HEK293T (cell line): ENCODE data around the gene ARHGEF19.

ENCODE experiments used
- ARNT ChIP-seq: fragments of 450-650 bp; IDR thresholded peaks from 2 replicates; pipeline ENCODE4 v1.6.1; 2017; ENCODE audit warnings: mild to moderate bottlenecking
- BHLHE40 ChIP-seq: fragments of 450-650 bp; IDR thresholded peaks from 2 replicates; pipeline ENCODE4 v1.6.1; 2016; ENCODE audit warnings: mild to moderate bottlenecking, moderate library complexity, borderline replicate concordance
- ELF4 ChIP-seq: fragments of 450-650 bp; IDR thresholded peaks from 2 replicates; pipeline ENCODE4 v1.6.1; 2017; ENCODE audit warnings: antibody characterized with exemption
- FOXA1 ChIP-seq: fragments of 450-650 bp; IDR thresholded peaks from 2 replicates; pipeline ENCODE4 v1.6.1; 2016; ENCODE audit warnings: mild to moderate bottlenecking
- FOXM1 ChIP-seq: fragments of 450-650 bp; IDR thresholded peaks from 2 replicates; pipeline ENCODE4 v1.6.1; 2017; ENCODE audit warnings: mild to moderate bottlenecking, borderline replicate concordance
- HDGF ChIP-seq: fragments of 450-650 bp; IDR thresholded peaks from 2 replicates; pipeline ENCODE4 v1.6.1; 2017; ENCODE audit warnings: antibody characterized with exemption, borderline replicate concordance
- L3MBTL2 ChIP-seq: fragments of 450-650 bp; conservative IDR thresholded peaks from 2 replicates; pipeline ENCODE4 v1.6.1; 2016; ENCODE audit warnings: mild to moderate bottlenecking
- NFRKB ChIP-seq: fragments of 450-650 bp; IDR thresholded peaks from 2 replicates; pipeline ENCODE4 v1.6.1; 2016; ENCODE audit warnings: mild to moderate bottlenecking, moderate library complexity
- SP1 ChIP-seq: fragments of 450-650 bp; IDR thresholded peaks from 2 replicates; pipeline ENCODE4 v1.6.1; 2017
- SUZ12 ChIP-seq: fragments of 450-650 bp; IDR thresholded peaks from 2 replicates; pipeline ENCODE4 v1.6.1; 2016; ENCODE audit warnings: mild to moderate bottlenecking
- TARDBP ChIP-seq: fragments of 450-650 bp; IDR thresholded peaks from 2 replicates; pipeline ENCODE4 v1.6.1; 2016
- ZNF384 ChIP-seq: fragments of 450-650 bp; IDR thresholded peaks from 2 replicates; pipeline ENCODE4 v1.6.1; 2016

DNA sequence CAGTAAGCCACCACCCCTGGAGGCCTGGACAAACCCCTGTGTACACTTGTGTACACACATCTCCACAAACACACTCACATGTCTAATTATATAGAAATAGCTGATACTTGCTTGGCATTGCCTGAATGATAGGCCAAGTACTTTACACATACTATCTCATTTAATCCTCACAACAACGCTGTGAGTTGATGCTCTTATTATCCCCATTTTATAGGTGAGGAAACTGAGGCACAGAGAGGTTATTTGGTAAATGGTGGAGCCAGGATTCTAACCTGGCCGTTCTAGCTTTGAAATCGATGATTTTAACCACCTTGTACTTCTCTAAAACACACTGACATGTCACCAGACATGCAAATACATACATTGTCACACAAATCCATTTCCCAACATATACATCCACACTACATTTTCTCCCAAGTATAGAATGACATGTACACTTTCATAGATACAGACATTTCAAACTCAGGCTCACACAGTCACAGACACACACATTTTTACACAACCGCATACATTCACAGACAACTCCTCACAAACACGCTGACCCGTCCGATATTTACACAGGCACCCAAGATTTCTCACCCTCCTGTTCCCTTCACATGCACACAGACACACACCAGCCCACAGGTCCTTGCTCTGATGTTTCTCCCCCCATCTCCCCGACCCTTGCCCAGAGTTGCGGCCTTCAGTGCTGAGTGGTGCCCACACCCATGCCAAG lies 3.2 kb downstream of the ARHGEF19 start:
- TF ChIP-seq BHLHE40 (no peak), TARDBP (no peak), L3MBTL2 (no peak), HDGF (no peak), FOXA1 (no peak), FOXM1 (no peak), SUZ12 (no peak), ELF4 (no peak), SP1 (no peak), ZNF384 (no peak), NFRKB (no peak), ARNT (no peak)
